Head of caudate nucleus (tissue), 42 donors: Measurements from ENCODE around the gene CDH22.
A peak's percentile ranks its signal among the peaks of the same experiment; 100 is the strongest.

Experiments
- DNase-seq, 42 donors: peaks; one replicate each; pipeline versions ENCODE4 v3.0.0 to v3.0.0-alpha.2; 2020 to 2021; ENCODE audit warnings: mixed read lengths in 7 of 42
- intact Hi-C: fragments of 100-400 bp; cut with DNase I; formaldehyde crosslinking; loops from one replicate; pipeline ENCODE4 v1.15.0; 2022

The CDH22 gene

DNA sequence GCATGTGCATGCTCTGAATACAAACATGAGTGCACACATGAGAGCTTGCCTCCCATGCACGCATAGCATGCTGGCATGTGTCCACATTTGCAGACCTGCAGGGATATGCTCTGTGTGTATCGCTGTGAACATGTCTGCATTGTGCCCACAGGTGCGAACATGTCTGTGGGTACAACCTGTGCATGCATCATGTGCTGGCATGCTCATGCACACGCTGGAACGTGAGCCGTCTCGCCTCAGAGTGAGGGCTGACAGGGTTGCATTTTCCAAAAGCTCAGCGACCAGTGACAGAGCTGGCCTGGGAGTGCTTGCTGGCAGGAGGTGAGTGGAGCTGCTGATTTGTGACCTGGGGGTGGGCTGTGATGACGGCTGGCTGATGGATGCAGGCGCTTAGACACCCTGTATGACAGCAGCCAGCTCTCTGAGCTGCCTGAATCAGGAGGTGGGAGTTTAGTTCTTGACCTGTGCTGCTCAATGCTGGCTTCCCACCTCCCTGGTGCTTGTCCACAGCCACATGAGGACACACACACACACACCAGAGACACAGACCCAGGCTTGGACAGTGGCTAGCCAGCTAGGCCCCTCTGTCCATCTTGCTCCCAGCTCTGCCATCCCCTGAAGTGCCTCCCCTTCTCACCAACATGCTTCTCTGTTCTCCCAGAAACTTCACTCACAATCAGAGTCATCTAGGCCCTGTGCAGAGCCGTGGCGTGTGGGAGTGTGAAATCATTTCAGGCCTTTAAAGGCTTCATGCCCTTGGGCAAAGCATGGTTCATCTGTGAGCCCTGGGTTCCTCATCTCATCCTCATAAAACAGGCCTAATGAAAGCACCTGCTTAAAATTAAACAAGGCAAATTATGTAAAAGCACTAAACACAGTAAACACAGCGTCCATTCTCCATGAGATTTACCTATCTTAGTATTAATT is 138.8 kb downstream of the CDH22 start:
- DNase-seq: peak in 14 of 42 donors; percentile 5 to 35 (median 28)
- intact Hi-C loops: no loop called here

DNA sequence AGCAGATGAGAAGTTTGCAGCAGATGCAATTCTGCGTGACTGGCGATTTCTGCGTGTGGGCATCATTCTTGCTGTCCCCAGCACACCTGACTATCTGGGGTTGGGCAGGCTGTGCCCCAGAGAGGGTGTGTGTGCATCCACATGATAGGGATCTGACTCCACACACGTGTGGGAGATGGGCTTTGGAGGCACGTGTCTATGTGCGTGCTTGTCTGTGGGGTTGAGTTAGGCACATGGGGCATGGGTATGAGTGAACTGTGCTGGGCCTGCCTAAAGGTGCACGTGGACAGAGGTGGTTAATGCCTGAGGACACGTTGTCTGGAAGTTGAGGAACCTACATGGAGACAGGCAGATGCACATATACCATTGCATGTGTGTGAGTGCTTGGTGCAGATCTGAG is 139.9 kb downstream of the CDH22 start:
- intact Hi-C loops: no loop called here
- DNase-seq: no peak

GRCh38 chr20:46167080-46167479 is 141.2 kb downstream of the CDH22 start:
- intact Hi-C loops: no loop called here
- DNase-seq: no peak

DNA sequence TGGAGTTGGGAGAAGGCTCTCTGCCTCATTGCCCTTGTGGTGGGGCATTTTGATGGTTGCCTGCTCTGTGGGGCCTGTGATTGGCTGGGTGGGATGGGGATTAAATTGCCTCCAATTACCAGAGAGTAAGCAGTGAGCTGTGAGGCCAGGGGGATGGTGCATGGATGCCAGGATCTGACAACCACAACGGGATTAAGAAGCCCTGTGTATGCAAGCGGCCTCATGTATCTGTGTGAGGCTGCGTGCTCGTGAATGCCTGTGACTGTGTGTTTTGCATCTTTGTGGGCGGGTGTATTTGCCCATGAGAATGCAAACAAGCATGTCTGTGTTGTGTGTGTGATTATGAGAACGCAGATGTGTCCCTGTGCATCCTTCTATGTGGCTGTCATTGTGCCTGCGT is 144.0 kb downstream of the CDH22 start:
- intact Hi-C loops: no loop called here
- DNase-seq: no peak

- no peak for DNase-seq
- intact Hi-C loops: no loop called here
These were observed 146.4 kb downstream of the CDH22 start for GRCh38 chr20:46161921-46162320.

DNA sequence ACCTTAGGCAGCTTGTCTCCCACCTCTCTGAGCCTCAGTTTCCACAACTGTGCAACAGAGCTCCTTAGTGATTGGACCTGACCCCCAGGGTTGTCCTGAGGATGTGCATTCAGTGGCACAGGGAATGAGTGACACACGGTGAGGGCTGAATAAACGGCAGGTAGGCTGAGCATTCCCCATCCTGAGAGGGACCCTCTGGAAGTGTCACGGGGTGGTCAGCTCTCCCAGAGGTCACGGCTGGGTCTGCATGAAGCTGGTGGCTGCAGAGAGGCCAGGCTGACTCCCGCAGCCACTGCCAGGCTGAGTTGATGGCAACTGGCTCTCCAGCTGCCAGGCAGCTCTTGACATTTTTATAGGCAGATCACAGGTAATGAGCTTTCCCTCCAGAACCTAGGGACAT is 147.6 kb downstream of the CDH22 start:
- DNase-seq: no peak
- intact Hi-C loops: no loop called here

DNA sequence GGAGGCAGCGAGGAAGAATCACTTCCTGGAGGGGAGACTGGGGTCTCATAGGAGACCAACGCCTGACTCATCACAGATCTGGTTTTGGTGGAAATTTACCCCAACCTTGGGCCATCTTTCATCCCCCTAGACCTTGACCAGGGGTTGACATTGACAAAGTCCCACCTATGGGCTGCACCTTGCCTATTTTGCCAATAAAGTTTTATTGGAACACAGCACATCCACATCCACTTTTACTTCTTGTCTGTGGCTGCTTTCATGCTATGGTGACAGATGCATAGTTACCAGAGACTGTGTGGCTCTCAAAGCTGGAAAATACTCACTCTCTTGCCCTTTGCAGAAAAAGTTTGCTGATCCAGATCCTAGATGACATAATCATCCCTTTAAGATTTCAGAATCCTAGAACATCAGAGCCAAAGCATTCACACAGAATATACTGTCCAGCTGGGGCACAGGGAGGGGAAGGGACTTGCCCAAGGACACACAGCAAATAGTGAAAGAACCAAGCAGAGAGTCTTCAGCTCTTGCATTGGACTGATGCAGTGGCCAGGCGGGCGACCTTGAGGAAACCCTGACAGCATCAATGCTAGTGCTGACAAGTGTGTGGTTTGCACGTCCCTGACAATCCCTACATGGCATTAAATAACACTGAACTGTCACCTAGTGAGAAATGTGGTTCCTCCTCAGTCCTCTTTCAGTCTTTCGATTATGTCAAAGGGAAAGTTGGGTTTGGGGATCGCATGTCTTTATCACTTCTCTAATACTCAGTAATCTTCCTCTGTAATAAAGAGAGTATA is 149.0 kb downstream of the CDH22 start:
- intact Hi-C loops: no loop called here
- DNase-seq: no peak

- DNase-seq: no peak
- intact Hi-C loops: no loop called here
These were observed 149.8 kb downstream of the CDH22 start for GRCh38 chr20:46158476-46158987.

GRCh38 chr20:46157625-46158024 is 150.7 kb downstream of the CDH22 start:
- peak in 4 of 42 donors; percentile 4 to 31 (median 18) for DNase-seq
- intact Hi-C loops: no loop called here

DNA sequence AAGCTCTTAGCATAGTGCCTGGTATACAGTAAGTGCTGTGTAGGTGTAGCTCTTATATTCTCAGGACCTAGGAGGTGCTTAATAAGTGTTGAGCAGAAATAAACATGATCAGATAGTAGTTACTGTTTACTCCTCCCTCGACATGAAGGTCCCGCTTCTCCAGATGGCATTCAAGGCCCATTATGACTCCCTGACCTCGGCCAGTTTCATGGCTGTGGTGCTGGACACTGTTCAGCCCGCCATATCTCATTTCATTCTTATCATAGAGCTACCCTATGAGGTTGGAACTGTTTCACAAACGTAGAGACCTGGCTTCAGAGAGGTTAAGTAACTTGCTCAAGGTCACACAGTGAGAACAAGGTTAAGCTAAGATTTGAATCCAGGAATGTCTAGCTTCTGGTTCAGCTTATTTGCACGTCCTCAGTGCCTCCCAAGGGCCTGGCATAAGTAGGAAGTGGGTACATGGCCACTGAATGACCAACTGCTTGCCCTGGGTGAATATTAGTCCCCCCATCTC is 151.2 kb downstream of the CDH22 start:
- DNase-seq: no peak

GRCh38 chr20:46156065-46156464 is 152.2 kb downstream of the CDH22 start:
- intact Hi-C loops: no loop called here
- no peak for DNase-seq

More for the DNA sequence above, 151.2 kb downstream of the CDH22 start:
- intact Hi-C loops: no loop called here

DNA sequence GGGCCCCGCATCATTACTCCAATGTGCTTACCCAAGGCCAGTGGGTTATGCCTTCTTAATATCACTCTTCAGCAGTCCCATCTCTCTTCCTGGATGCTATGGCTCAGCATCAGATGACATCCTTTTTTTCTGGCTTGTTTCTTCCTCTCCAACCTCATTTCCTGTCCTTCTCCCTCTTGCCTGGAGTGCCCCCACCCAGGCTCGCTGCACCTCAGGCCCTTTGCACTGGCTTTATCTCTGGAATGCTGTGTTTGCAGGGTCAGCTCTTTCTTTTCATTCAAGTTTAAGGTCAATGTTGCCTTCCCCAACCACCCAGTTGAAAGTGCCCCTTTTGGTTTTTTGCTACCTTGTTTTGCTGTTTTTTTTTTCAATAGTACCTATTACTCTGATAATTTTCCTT is 153.5 kb downstream of the CDH22 start:
- intact Hi-C loops: no loop called here
- DNase-seq: no peak

- no peak for DNase-seq
- intact Hi-C loops: no loop called here
These were observed 154.0 kb downstream of the CDH22 start for GRCh38 chr20:46154305-46154704.

- no peak for DNase-seq
- intact Hi-C loops: no loop called here
These were observed 155.3 kb downstream of the CDH22 start for GRCh38 chr20:46152824-46153586.

GRCh38 chr20:46151936-46152335 is 156.4 kb downstream of the CDH22 start:
- no peak for DNase-seq
- intact Hi-C loops: no loop called here

DNA sequence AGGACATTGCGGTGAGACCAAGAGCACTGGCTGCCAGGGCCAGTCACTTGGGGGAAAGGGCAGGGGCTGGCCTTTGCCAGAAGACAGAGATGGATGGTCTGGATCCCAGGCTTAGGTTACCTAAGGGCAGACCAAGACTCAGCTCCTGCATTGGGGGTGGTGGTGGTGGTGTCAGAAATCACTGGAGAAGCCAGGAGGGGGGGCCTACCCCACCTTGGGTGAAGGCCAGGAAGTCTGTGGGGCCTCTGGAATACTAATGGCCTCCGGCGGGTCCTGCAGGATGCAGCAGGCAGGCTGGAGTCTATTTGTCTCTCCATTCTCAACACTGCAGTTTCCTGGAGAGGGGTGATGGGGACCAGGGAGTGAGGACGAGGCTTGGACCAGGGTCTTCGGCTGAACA is 157.4 kb downstream of the CDH22 start:
- intact Hi-C loops: no loop called here
- DNase-seq: peak in 10 of 42 donors; percentile 7 to 54 (median 40)

- intact Hi-C loops: no loop called here
- no peak for DNase-seq
These were observed 159.7 kb downstream of the CDH22 start for GRCh38 chr20:46148313-46149208.

GRCh38 chr20:46145713-46146112 is 162.6 kb downstream of the CDH22 start:
- intact Hi-C loops: no loop called here
- no peak for DNase-seq
